Keratinocyte (primary cell): ENCODE results near the gene FCER1G. TPM values are rescaled to one million over a fixed set of nuclear protein-coding genes. Genes with fewer than 3 reads are reported as not detected.

Experiments used
- DNase-seq: peaks from one replicate; pipeline ENCODE4 v3.0.0-alpha.2; 2011; ENCODE audit warnings: low read depth, missing footprints, low spot score
- FAIRE-seq: peaks from 2 replicates; lab custom pipeline; 2011; peaks lifted over from hg19 to GRCh38; lab: Jason Lieb, UNC
- H2AFZ ChIP-seq: 2 replicates; pipeline ENCODE4 v1.6.0; 2012; ENCODE audit warnings: low read length, control low read depth, inconsistent platforms; ENCODE audit not compliant: control insufficient read depth
- H3K27ac ChIP-seq: 2 replicates; pipeline ENCODE4 v1.5.1; 2011; ENCODE audit warnings: low read length; ENCODE audit not compliant: control insufficient read depth, insufficient read depth
- H3K27me3 ChIP-seq: 3 replicates; pipeline ENCODE4 v1.6.0; 2011; ENCODE audit warnings: low read length; ENCODE audit not compliant: control insufficient read depth, insufficient read depth; ENCODE audit errors: extremely low read depth
- H3K36me3 ChIP-seq, 2 experiments: 2 replicates in 1 of 2; 3 replicates in 1 of 2; pipeline ENCODE4 v1.5.1; 2011; ENCODE audit warnings: low read length in 2 of 2, mild to moderate bottlenecking in 1 of 2; ENCODE audit not compliant: control insufficient read depth in 2 of 2, insufficient read depth in 2 of 2; ENCODE audit errors: extremely low read depth in 1 of 2
- H3K4me1 ChIP-seq: 3 replicates; pipeline ENCODE4 v1.5.1; 2011; ENCODE audit warnings: low read length; ENCODE audit not compliant: control insufficient read depth, insufficient read depth; ENCODE audit errors: extremely low read depth
- H3K4me2 ChIP-seq: 3 replicates; pipeline ENCODE4 v1.6.0; 2011; ENCODE audit warnings: low read depth, low read length; ENCODE audit not compliant: control insufficient read depth, insufficient read depth; ENCODE audit errors: extremely low read depth
- H3K4me3 ChIP-seq, 3 experiments: fragments of 200-600 bp in 1 of 3; sonication (generic) in 1 of 3; 2 replicates in 2 of 3; 3 replicates in 1 of 3; pipeline ENCODE4 v1.5.1; 2011 to 2016; ENCODE audit warnings: low read length in 3 of 3, mild to moderate bottlenecking in 3 of 3, control low read depth in 2 of 3, inconsistent platforms in 1 of 3, low read depth in 1 of 3, mixed read lengths in 1 of 3, mixed run types in 1 of 3, moderate library complexity in 1 of 3; ENCODE audit not compliant: control insufficient read depth in 2 of 3, insufficient read depth in 2 of 3; ENCODE audit errors: extremely low read depth in 1 of 3
- H3K79me2 ChIP-seq: 2 replicates; pipeline ENCODE4 v1.6.0; 2012; ENCODE audit warnings: low read length; ENCODE audit not compliant: control insufficient read depth, insufficient read depth
- H3K9ac ChIP-seq: 3 replicates; pipeline ENCODE4 v1.6.0; 2011; ENCODE audit warnings: low read length; ENCODE audit not compliant: control insufficient read depth, insufficient read depth; ENCODE audit errors: extremely low read depth
- H3K9me1 ChIP-seq: 3 replicates; pipeline ENCODE4 v1.6.0; 2011; ENCODE audit warnings: low read length; ENCODE audit not compliant: control insufficient read depth, insufficient read depth; ENCODE audit errors: extremely low read depth
- H3K9me3 ChIP-seq: 2 replicates; pipeline ENCODE4 v1.5.1; 2012; ENCODE audit warnings: low read depth, low read length; ENCODE audit not compliant: control insufficient read depth
- H4K20me1 ChIP-seq: 3 replicates; pipeline ENCODE4 v1.6.0; 2011; ENCODE audit warnings: low read length; ENCODE audit not compliant: control insufficient read depth, insufficient read depth; ENCODE audit errors: extremely low read depth
- EZH2 ChIP-seq: IDR thresholded peaks from one replicate; pipeline ENCODE4 v1.6.1; 2012; ENCODE audit warnings: inconsistent platforms, mild to moderate bottlenecking, low read length, moderate library complexity
- dilution Hi-C: fragments of 300-500 bp; cut with MboI; formaldehyde crosslinking; loops from one replicate; pipeline ENCODE4 v1.7.0; 2020; ENCODE audit warnings: low sequenced_read_pairs; ENCODE audit not compliant: extremely low pct_ligation_motif_present
- polyA plus RNA-seq, 5 experiments: library from polyadenylated mRNA; depleted of rRNA in 3 of 5; stranded (reverse) in 3 of 5; stranded (forward) in 1 of 5; unstranded in 1 of 5; fragments of >200 nt; gene quantifications; 1 replicate in 1 of 5; 2 replicates in 3 of 5; 3 replicates in 1 of 5; pipeline versions ENCODE4 v1.2.1 to v1.2.3, GENCODE V29; 2011 to 2012; ENCODE audit warnings: missing spikeins in 2 of 5, low read depth in 1 of 5, low replicate concordance in 1 of 5
- TF ChIP-seq, protein P1 (sequence below), 3 experiments: IDR thresholded peaks in 1 of 3; conservative IDR thresholded peaks in 1 of 3; optimal IDR thresholded peaks in 1 of 3; 2 replicates in 2 of 3; 3 replicates in 1 of 3; pipeline versions ENCODE3 to v1.5.1; 2011; ENCODE audit warnings: low read length in 3 of 3, mild to moderate bottlenecking in 3 of 3, moderate library complexity in 2 of 3, control low read depth in 1 of 3, inconsistent platforms in 1 of 3; ENCODE audit not compliant: insufficient read depth in 2 of 3; ENCODE audit errors: extremely low read depth in 1 of 3

FCER1G gene
- polyA plus RNA-seq, 1 donor (not counting 4 experiments of a cell fraction or from before 2014, with no cell fraction given): 1.2 TPM

DNA sequence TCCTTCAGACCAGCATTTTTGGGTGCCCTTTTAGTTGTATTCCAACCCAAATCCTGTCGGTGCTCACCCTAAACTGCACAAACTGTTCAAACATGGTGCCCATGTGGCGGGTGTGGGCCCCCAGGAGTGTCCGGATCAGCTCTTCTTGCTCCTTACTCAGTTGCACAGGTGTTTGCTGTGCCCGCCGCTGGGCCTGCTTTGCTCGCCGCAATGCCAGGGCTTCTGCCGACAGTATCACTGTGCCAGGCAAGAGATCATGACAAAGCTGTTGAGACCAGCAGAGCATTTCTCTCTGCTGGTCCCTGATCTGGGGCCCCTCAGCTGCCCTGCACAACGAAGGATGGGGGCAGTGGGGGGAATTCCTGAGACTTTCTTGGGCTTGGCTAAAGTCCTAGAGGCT, 18.0 kb downstream of the FCER1G start:
- FAIRE-seq (no peak), DNase-seq (no peak)
- no peaks in the 10 kb centered on the region for H4K20me1 ChIP-seq
- dilution Hi-C loops: no loop called here
- no peaks in the 10 kb centered on the region for H3K9me3 ChIP-seq
- H3K9me1 ChIP-seq: no peaks in the 10 kb centered on the region
- H2AFZ ChIP-seq: no peak overlapping the region
- H3K4me3 ChIP-seq: no peak overlapping the region
- H3K9ac ChIP-seq: no peak overlapping the region
- no peak overlapping the region for H3K4me2 ChIP-seq
- no peaks in the 10 kb centered on the region for H3K79me2 ChIP-seq
- H3K36me3 ChIP-seq: peaks cover 11 to 17% of the 10 kb centered on the region in 2 experiments
- no peaks in the 10 kb centered on the region for H3K27me3 ChIP-seq
- H3K27ac ChIP-seq: no peak overlapping the region
- TF ChIP-seq, protein P1, sequence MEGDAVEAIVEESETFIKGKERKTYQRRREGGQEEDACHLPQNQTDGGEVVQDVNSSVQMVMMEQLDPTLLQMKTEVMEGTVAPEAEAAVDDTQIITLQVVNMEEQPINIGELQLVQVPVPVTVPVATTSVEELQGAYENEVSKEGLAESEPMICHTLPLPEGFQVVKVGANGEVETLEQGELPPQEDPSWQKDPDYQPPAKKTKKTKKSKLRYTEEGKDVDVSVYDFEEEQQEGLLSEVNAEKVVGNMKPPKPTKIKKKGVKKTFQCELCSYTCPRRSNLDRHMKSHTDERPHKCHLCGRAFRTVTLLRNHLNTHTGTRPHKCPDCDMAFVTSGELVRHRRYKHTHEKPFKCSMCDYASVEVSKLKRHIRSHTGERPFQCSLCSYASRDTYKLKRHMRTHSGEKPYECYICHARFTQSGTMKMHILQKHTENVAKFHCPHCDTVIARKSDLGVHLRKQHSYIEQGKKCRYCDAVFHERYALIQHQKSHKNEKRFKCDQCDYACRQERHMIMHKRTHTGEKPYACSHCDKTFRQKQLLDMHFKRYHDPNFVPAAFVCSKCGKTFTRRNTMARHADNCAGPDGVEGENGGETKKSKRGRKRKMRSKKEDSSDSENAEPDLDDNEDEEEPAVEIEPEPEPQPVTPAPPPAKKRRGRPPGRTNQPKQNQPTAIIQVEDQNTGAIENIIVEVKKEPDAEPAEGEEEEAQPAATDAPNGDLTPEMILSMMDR (optimal IDR thresholded peaks at IDR 0.05 in 1 of 3, IDR thresholded peaks at IDR 0.05 in 1 of 3, conservative IDR thresholded peaks at IDR 0.05 in 1 of 3; ENCODE audit: extremely low read depth in 1 of 3, insufficient read depth in 2 of 3, low read length in 3 of 3): no peak
- TF ChIP-seq EZH2: no peak
- peaks cover 1% of the 10 kb centered on the region for H3K4me1 ChIP-seq

DNA sequence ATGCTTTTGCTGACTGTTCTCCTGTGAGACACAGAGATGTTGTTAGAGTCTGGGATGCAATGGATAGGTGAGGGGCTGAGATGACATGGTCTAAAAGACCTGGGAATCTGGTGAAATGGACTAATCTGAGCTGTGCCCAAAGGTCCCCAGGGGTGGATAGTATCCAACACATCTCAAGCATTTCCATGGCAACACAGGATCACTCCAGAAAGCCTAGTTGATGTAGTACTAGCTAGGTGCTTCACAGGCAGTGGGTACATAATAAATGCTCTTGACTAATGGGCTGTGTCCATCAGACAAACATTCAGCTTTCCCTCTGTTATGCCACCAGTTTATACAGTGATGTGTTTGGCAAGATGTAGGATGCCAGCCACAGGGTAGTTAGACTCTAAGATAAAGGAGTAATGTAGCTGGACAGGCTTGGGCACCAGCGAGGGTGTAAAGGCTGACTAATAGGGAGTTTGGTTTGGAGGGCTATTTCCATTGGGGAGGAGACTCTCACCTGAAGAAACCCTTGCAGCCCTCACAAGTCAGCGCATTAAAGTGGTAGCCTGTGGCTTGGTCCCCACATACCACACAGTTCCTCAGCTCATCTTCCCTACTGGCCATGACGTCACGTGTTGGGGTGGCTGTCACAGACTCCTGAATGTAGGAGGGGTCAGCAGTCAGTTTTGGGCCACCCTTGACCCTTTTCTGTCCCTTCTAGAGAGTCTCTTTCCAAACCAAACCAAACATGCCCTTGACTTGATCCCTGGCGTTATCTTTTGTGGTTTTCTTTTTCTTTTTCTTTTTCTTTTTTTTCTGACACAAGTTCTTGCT, 21.1 kb downstream of the FCER1G start:
- no peak for FAIRE-seq
- no peaks in the 10 kb centered on the region for H3K4me1 ChIP-seq
- H3K9ac ChIP-seq: no peak overlapping the region
- H3K79me2 ChIP-seq: no peaks in the 10 kb centered on the region
- H4K20me1 ChIP-seq: no peaks in the 10 kb centered on the region
- TF ChIP-seq, protein P1 (optimal IDR thresholded peaks at IDR 0.05 in 1 of 3, IDR thresholded peaks at IDR 0.05 in 1 of 3, conservative IDR thresholded peaks at IDR 0.05 in 1 of 3; ENCODE audit: extremely low read depth in 1 of 3, insufficient read depth in 2 of 3, low read length in 3 of 3): no peak
- TF ChIP-seq EZH2: no peak
- no peak overlapping the region for H3K4me2 ChIP-seq
- dilution Hi-C loops: no loop called here
- H3K9me3 ChIP-seq: no peaks in the 10 kb centered on the region
- H3K27ac ChIP-seq: no peak overlapping the region
- no peaks in the 10 kb centered on the region for H3K27me3 ChIP-seq
- no peaks in the 10 kb centered on the region for H3K9me1 ChIP-seq
- H3K4me3 ChIP-seq: no peak overlapping the region
- no peaks in the 10 kb centered on the region for H3K36me3 ChIP-seq
- no peak for DNase-seq
- H2AFZ ChIP-seq: no peak overlapping the region
